Stimulated activated CD8-positive, alpha-beta memory T cell treated with anti-CD3 and anti-CD28 coated beads, Interleukin-12 subunit alpha, Interleukin-12 subunit beta, amount 100 ng/mL, for 24 hours (primary cell): Measurements from ENCODE around the gene OMD.
"Not testable (repeated sequence)": the region's sequence is repeated elsewhere in the genome, so short reads cannot be mapped to it uniquely, and the experiment has no call there.

Source experiments
- DNase-seq: peaks from one replicate; pipeline ENCODE4 v3.0.0-alpha.2; 2020; ENCODE audit errors: extremely low read depth

OMD gene

GRCh38 chr9:92411157-92411556 is 13.1 kb downstream of the OMD start:
- not testable (repeated sequence) for DNase-seq

GRCh38 chr9:92408747-92409478 is 15.4 kb downstream of the OMD start:
- DNase-seq: no peak

- no peak for DNase-seq
Observed at GRCh38 chr9:92407818-92408217, 16.5 kb downstream of the OMD start.

GRCh38 chr9:92406477-92406876 is 17.8 kb downstream of the OMD start:
- no peak for DNase-seq

- no peak for DNase-seq
Observed at GRCh38 chr9:92405818-92406217, 18.5 kb downstream of the OMD start.

DNA sequence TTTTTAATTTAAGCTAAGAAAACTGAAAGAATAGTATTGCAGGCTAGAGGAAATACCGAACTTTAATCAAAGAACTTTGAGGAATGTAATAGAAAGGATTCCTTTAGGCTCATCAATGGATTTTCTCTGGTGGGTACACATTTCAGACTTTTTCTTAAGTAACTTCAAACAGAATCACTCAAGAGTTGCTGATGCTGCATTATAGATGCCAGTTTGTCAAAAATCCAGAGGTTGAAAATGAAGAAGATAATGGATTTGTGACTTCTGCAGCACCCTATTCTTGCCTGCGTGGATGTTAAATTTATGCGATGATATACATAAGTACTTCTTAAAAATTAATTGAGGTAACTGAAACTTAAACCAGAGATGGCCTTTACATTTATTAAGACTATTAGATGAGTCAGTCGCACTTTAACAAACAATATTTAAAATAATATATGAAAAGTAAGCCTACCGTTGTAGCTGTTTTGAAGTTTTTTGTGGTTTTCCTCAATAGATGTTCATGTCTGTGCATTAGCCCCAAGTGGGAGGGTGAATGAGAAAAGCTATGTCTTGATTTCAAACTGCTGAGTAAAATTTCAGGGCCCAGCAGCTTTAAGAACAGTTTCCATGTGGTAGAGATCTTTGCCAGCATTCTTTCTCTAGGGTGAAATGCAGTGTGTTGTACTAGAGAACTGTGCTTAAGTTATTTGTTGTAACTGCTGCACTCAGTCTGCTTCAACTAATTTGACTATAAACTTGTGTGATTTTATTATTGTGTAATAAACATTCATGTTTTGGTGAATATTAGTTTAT is 20.0 kb downstream of the OMD start, which contains the start of gene OGN:
Gene OGN, minus strand, starts transcription at position 537 of the 795 bp plus-strand sequence. CDS start 1,171 bp downstream, outside the sequence.
- DNase-seq: no peak

DNA sequence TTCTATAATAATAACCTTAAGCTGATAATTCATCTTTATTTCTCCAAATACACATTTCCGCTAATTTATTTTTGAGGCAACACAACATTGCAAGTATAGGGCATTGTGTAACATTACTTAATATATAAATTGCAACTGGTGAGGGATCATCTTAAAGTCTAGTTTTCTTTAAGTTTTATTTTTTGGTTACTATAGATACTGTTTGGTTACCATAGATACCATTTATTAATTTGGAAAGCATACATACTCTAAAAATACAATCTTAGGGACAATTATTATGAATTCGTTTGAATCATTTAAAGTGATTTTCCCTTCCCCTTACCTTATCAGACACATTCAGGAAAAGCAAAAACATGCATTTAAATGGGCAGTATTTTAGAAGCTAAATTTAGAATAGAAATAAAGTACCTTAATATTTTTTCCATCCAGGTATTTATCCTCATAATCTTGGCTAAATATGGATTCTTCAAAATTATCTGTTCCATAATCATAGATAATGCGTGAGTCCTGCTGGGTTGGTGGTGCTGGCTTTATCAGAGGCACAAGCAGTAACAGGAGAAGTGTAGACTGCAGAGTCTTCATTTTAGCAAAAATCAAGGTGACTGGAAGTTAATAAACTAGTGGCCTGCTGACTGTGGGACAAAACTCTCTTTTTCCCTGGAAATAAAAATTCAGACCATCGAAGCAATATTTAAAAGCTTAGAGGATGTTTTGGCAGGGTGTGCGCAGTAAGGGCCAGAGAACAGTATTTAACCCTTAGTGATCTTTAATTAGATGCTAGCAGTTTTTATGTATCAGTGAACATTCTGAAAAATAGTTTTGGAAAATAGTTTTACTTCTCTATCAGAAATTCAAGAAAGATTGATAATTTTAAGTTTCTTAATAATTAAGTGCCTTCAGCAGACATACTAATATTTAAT is 21.2 kb downstream of the OMD start:
- DNase-seq: no peak

DNA sequence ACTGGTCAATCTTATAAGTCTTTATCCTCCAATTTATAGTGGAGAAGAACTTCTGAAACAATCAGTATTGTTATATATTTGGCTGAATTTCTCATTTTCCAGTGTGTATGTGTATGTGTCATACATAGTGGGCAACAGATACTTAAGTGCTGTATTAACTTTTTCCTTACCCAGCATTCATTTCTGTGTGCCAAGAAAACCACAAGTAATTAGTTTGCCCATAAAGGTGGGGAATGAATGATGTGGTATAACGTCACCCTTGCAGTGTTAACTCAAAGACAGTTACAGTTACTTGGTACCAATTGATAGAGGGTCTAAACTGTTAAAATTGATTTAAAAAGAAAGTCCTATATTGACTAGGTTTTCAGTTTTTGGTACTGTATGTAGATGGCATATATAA is 21.9 kb downstream of the OMD start:
- no peak for DNase-seq

DNA sequence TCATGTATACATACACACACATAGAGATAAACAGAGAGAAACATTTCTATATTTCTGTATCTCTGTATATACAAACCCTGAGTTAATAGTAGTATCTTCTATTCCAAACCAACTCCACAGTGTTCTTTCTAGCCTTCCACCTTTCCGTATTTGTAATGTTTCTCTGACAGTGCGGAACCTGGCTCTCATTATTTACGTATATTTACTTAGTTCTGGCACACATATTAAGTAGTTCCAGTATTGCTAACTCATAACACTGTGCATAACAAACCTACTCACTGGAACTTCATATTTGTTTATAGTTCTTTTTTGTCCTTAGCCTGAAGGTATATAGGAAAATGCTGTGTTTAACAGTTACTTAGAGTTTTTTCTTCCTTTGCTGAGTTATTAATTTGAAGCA is 26.4 kb downstream of the OMD start:
- no peak for DNase-seq

DNA sequence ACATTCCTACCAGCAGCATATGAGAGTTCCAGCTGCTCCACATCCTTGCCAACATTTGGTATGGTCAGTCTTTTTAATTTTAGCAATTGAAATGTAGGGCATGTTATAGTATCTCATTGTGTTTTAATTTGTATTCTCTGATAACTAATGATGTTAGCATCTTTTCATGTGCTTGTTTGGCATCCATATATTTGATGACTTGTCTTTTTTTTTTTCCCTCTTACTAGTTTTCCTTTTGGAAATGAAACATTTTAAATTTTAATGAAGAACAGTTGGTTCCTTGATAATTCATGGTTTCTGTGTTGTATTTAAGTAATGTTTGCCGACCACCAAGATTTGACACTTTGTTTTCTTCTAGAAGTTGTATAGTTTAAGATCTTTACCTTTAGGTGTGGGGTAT is 28.7 kb downstream of the OMD start:
- no peak for DNase-seq

- no peak for DNase-seq
Observed at GRCh38 chr9:92393686-92394085, 30.6 kb downstream of the OMD start.

GRCh38 chr9:92392690-92393089 is 31.6 kb downstream of the OMD start:
- DNase-seq: no peak

DNA sequence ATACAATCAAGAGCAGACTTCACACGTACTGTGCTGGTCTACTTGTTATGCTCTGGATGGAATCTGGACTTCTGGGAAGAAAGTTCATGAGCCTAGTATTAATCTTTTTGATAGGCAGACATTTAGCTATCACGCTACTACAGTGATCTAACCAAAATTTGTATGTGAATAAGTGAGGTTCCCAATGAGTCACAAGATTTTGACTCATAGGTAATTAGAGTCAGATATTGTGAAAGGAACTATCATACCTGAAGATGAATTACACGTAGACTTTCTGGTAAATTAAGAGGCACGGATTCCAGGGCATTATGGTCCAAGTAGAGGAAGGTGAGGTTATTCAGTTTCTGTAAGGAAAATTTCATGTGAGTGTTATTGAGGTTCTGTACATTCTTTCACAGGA is 38.3 kb downstream of the OMD start:
- DNase-seq: no peak

GRCh38 chr9:92385477-92385876 is 38.8 kb downstream of the OMD start:
- no peak for DNase-seq

GRCh38 chr9:92385001-92385400 is 39.3 kb downstream of the OMD start:
- no peak for DNase-seq

GRCh38 chr9:92384375-92384774 is 39.9 kb downstream of the OMD start:
- DNase-seq: no peak

- no peak for DNase-seq
Observed at GRCh38 chr9:92381775-92382174, 42.5 kb downstream of the OMD start.

GRCh38 chr9:92380603-92381002 is 43.7 kb downstream of the OMD start:
- no peak for DNase-seq

DNA sequence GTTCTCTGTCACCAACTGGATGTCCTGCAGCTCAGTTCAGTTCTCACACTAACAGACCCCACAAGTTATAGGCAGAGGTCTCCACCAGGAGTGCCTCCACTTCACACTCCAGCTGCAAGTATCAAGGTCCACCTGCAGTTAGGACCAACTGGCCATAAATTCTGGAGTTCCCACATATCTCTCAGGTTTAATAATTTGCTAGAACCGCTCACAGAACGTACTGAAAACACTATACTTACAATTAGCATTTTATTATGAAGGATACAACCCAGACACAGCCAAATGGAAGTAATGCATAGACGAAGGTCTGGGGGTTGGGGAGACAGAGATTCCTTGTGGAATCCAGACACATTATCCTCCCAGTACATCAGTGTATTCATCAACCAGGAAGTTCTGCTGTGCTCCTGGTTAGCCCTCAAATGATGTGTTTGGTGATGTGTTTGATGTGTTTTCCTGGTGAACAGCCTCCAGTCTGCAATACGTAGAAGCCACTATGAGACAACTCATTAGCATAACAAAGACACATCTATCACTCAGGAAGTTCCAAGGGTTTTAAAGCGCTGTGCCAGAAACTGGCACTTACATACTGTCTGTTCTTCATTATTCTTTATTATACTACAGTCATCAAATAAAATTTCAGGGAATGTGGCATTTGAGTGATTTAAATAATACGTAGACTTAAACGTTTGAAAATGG is 45.3 kb downstream of the OMD start:
- no peak for DNase-seq

DNA sequence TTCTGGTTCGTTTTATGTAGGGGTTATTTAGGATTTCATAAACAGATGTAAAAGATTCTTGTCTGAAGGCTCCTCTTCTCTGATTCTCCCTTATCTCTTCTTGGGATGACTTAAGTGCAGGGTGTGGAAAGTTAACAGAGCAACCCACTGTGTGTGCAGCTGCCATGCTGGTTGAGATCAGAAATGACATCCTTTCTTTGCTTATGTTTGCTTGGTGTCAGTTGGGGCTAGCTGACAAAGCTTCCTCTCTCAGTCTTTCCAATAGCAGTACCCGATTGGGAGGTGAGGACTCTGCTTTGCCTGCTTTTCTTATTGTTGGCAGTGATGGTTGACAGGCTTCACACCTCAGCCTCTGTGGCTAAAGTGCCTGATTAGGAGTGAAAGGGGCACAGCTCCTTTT is 46.4 kb downstream of the OMD start:
- DNase-seq: no peak

DNA sequence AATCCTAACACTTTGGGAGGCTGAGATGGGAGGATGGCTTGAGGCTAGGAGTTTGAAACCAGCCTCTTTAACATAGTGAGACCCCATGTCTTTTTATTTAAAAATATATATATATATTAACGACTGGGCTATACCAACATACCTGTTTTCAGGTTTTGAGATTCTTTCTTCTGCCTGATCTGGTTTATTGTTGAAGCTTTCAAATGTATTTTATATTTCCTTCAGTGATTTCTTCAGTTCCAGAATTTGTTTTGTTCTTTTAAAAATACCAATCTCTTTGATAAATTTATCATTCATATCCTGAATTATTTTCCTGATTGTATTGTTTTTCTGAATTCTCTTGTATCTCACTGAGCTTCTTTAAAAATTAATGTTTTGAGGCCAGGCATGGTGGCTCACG is 51.1 kb downstream of the OMD start:
- no peak for DNase-seq

DNA sequence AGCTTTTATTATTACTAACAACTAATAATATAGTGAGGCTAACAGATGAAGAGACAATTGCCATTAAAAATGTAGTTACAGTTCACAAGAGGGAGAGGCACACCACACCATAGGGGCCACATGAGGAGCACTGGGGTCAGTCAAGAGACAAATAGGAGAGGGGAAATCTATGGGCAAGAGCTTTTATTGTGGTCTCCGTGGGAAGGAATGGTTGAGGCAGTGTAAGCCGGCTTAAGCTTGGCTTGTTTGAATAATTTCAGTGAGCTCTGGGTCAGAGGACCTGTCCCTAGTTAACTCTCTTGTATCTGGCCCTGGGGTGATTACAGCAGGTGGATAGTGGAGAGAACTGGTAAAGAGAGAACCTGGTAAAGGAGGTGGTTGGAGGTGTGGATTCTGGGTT is 55.2 kb downstream of the OMD start:
- no peak for DNase-seq
